BJ (cell line): Measurements from ENCODE around the gene PLBD2. TPM values are rescaled to one million over a fixed set of nuclear protein-coding genes. Genes with fewer than 3 reads are reported as not detected.

Experiments used
- CTCF ChIA-PET: fragments of 350-600 bp; formaldehyde crosslinking; extraction: SDS; loops from one replicate; lab custom pipeline; 2021; ENCODE audit warnings: antibody characterized with exemption, inconsistent platforms; lab: Yijun Ruan, JAX
- POLR2A ChIA-PET: fragments of 300-600 bp; sonication (Branson Sonifier 250); formaldehyde crosslinking; extraction: SDS; loops from one replicate; lab custom pipeline; 2021; ENCODE audit warnings: antibody characterized with exemption; lab: Charles Lee
- DNase-seq: peaks from one replicate; pipeline ENCODE4 v3.0.0-alpha.2; 2011; ENCODE audit warnings: low read depth
- H3K27me3 ChIP-seq: 2 replicates; pipeline ENCODE4 v1.6.0; 2011; ENCODE audit warnings: low read length; ENCODE audit not compliant: control insufficient read depth, insufficient read depth
- H3K36me3 ChIP-seq: 2 replicates; pipeline ENCODE4 v1.5.1; 2011; ENCODE audit warnings: low read length; ENCODE audit not compliant: control insufficient read depth, insufficient read depth
- H3K4me3 ChIP-seq: 2 replicates; pipeline ENCODE4 v1.5.1; 2011; ENCODE audit warnings: low read depth, mild to moderate bottlenecking, control low read depth, low read length
- CTCF ChIP-seq: IDR thresholded peaks from 2 replicates; pipeline ENCODE4 v1.5.1; 2011; ENCODE audit warnings: low read depth, mild to moderate bottlenecking, control low read depth, inconsistent platforms, low read length, moderate library complexity; ENCODE audit not compliant: insufficient read depth
- polyA plus RNA-seq: library from polyadenylated mRNA; depleted of rRNA; stranded (reverse); fragments of >200 nt; gene quantifications from 2 replicates; pipeline ENCODE4 v1.2.3, GENCODE V29; 2011

PLBD2 gene
- polyA plus RNA-seq, 1 experiment, result 30.9 TPM

- Histone ChIP-seq H3K4me3 (no peak overlapping the region), H3K27me3 (no peaks in the 10 kb centered on the region), H3K36me3 (no peaks in the 10 kb centered on the region)
- no peak for DNase-seq
- POLR2A ChIA-PET, result no interaction called here
- no peak for TF ChIP-seq CTCF
- CTCF ChIA-PET, result interaction anchor here (0.9 to 1.4 kb wide), 2 partner anchors 10 to 25 kb away, joined by 3 read pairs; no protein-coding TSS in a partner anchor
Measured at GRCh38 chr12:113400362-113400761, 42.0 kb downstream of the PLBD2 start.

GRCh38 chr12:113401066-113402000, 42.9 kb downstream of the PLBD2 start:
- POLR2A ChIA-PET, result no interaction called here
- CTCF ChIA-PET, result interaction anchor here (0.9 to 1.4 kb wide), 2 partner anchors 9 to 24 kb away, joined by 3 read pairs; no protein-coding TSS in a partner anchor
- no peak for TF ChIP-seq CTCF
- no peak for DNase-seq
- no peak overlapping the region for H3K4me3 ChIP-seq
- H3K36me3 ChIP-seq, result no peaks in the 10 kb centered on the region
- no peaks in the 10 kb centered on the region for H3K27me3 ChIP-seq

GRCh38 chr12:113402586-113403260, 44.3 kb downstream of the PLBD2 start:
- Histone ChIP-seq H3K4me3 (no peak overlapping the region), H3K36me3 (no peaks in the 10 kb centered on the region), H3K27me3 (no peaks in the 10 kb centered on the region)
- POLR2A ChIA-PET, result no interaction called here
- DNase-seq, result no peak
- CTCF ChIA-PET, result interaction anchor here (0.6 to 1.0 kb wide), 2 partner anchors 23 to 373 kb away, joined by 3 read pairs; no protein-coding TSS in a partner anchor
- no peak for TF ChIP-seq CTCF

- H3K27me3 ChIP-seq, result no peaks in the 10 kb centered on the region
- ChIA-PET POLR2A (no interaction called here), CTCF (interaction anchor here (0.6 to 1.0 kb wide), 3 partner anchors 22 to 410 kb away, joined by 3 to 5 read pairs (median 3); no protein-coding TSS in a partner anchor)
- no peak within 1 kb of the TSS for H3K4me3 ChIP-seq
- TF ChIP-seq CTCF, result no peak
- H3K36me3 ChIP-seq, result no peaks in the 10 kb centered on the region
- DNase-seq, result no peak
Measured at GRCh38 chr12:113403435-113404415, 45.3 kb downstream of the PLBD2 start, which contains the start of gene SDS. TSS of gene SDS (minus strand) at chr12:113403887. CDS start at chr12:113399708, 4,179 bp downstream.
